ENCODE data around the gene NSF.
"Not testable (repeated sequence)": the region's sequence is repeated elsewhere in the genome, so short reads cannot be mapped to it uniquely, and the experiment has no call there.

Gene NSF

DNA sequence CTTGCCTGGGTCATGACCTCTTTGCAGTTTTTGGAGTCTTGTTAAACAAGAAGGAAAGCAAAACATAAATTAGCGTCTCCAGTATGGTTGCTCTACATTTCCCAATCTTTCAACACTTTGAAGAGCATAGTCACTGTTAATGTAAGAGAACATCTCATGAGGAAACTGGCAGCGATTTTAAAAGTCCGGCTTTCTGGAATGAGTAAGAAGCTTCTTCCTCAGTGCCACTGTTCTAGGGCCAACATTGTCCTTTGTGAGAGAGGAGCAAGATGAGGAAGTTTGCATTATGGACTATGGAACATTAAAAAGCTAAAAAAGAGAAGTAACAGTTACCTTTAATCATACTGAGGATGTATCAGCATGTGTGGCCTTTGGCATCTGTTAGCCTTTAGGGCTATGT lies 154.9 kb downstream of the NSF start:
- DNase-seq (ENCODE audit: low read depth) = no peak
- H3K4me3 ChIP-seq (ENCODE audit: low read length) = no peak overlapping the region
- no peak for TF ChIP-seq CTCF (conservative IDR thresholded peaks at IDR 0.05; ENCODE audit: low read length)

GRCh38 chr17:46751425-46751824 lies 161.0 kb downstream of the NSF start:
- DNase-seq (ENCODE audit: low read depth) = no peak
- no peak overlapping the region for H3K4me3 ChIP-seq (ENCODE audit: low read length)
- no peak for TF ChIP-seq CTCF (conservative IDR thresholded peaks at IDR 0.05; ENCODE audit: low read length)

DNA sequence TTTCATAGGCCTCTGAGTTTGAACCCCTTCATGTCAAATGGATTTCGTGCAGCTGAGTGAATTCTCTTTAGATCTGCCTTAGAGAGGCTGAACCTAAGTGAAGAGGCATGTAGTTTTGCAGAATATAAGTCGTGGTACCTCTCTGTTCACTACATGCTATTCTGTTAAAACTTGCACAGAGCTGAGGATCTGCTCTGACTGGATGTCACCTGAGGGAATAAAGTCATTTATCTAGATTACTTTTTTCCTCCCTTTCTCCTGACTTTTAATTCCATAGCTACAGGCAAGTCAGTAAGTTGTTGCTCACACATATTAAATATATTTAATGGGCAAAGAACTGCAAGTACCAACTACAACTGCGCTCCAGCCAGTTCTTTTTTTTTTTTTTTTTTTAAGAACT lies 163.3 kb downstream of the NSF start:
- no peak overlapping the region for H3K4me3 ChIP-seq (ENCODE audit: low read length)
- DNase-seq (ENCODE audit: low read depth) = no peak
- no peak for TF ChIP-seq CTCF (conservative IDR thresholded peaks at IDR 0.05; ENCODE audit: low read length)

GRCh38 chr17:46756081-46756735 lies 165.7 kb downstream of the NSF start:
- DNase-seq (ENCODE audit: low read depth) = no peak
- H3K4me3 ChIP-seq (ENCODE audit: low read length) = no peak overlapping the region
- no peak for TF ChIP-seq CTCF (conservative IDR thresholded peaks at IDR 0.05; ENCODE audit: low read length)

DNA sequence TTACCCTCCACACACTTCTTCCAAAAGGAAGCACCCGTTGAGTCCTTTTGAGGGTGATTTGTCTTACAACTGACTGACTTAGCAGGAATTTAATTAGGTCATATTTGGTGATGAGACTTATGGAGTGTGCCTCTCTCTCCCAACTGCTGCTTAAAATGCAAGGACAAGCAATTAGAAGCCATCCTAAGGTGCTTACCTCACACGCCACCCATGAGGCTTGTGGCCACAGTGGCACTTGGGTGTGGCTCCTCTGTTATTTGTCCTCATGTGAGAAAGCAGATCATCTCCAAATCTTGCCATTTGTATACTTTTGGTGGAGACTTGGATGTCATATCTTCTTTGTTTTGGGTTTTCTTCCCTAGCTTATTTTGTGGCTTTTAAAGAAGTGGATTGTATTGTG lies 166.4 kb downstream of the NSF start:
- no peak overlapping the region for H3K4me3 ChIP-seq (ENCODE audit: low read length)
- DNase-seq (ENCODE audit: low read depth) = no peak
- TF ChIP-seq CTCF (conservative IDR thresholded peaks at IDR 0.05; ENCODE audit: low read length) = no peak

- not testable (repeated sequence) for H3K4me3 ChIP-seq (ENCODE audit: low read length); DNase-seq (ENCODE audit: low read depth)
Measured at GRCh38 chr17:46757588-46757987, 167.1 kb downstream of the NSF start.

DNA sequence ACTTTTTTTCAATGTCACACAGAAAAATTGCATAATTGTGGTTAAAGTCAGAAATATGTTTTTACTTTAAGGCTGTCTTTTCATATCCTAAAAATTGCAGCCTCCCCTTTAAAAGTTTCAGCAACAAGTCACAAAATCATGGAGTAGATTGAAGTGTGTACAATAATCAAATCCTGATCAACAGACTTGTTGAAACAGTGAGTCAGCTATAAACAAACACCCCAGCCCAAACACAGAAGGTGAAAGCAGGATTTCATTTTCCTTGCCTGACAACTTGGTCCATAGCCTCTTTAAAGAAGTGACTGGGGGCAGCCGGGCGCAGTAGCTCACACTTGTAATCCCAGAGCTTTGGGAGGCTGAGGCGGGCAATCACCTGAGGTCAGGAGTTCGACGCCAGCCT lies 168.1 kb downstream of the NSF start:
- no peak overlapping the region for H3K4me3 ChIP-seq (ENCODE audit: low read length)
- peak; percentile 33 for DNase-seq (ENCODE audit: low read depth)
- no peak for TF ChIP-seq CTCF (conservative IDR thresholded peaks at IDR 0.05; ENCODE audit: low read length)

GRCh38 chr17:46759141-46759540 lies 168.7 kb downstream of the NSF start:
- TF ChIP-seq CTCF (conservative IDR thresholded peaks at IDR 0.05; ENCODE audit: low read length) = no peak
- no peak for DNase-seq (ENCODE audit: low read depth)
- H3K4me3 ChIP-seq (ENCODE audit: low read length) = no peak overlapping the region
